Glutamatergic neuron (in vitro differentiated cells): ENCODE measurements around the gene AUTS2. TPM values are rescaled to one million over a fixed set of nuclear protein-coding genes. Genes with fewer than 3 reads are reported as not detected.

Source experiments
- DNase-seq: peaks from one replicate; pipeline ENCODE4 v3.0.0; 2022
- H3K27ac Mint-ChIP-seq: one replicate; pipeline ENCODE4 v1.8.0; 2020; ENCODE audit warnings: mild to moderate bottlenecking, mixed read lengths, inconsistent platforms; ENCODE audit not compliant: unreplicated experiment
- H3K27me3 Mint-ChIP-seq: one replicate; pipeline ENCODE4 v1.8.0; 2020; ENCODE audit warnings: mild to moderate bottlenecking, moderate library complexity, mixed read lengths, inconsistent platforms; ENCODE audit not compliant: unreplicated experiment
- H3K36me3 Mint-ChIP-seq: one replicate; pipeline ENCODE4 v1.8.0; 2020; ENCODE audit warnings: mild to moderate bottlenecking, mixed read lengths, inconsistent platforms; ENCODE audit not compliant: unreplicated experiment
- H3K4me1 Mint-ChIP-seq: one replicate; pipeline ENCODE4 v1.8.0; 2020; ENCODE audit warnings: mild to moderate bottlenecking, low read depth, mixed read lengths, inconsistent platforms; ENCODE audit not compliant: unreplicated experiment
- H3K4me3 Mint-ChIP-seq: one replicate; pipeline ENCODE4 v1.8.0; 2020; ENCODE audit warnings: mild to moderate bottlenecking, mixed read lengths, inconsistent platforms; ENCODE audit not compliant: unreplicated experiment
- H3K9me3 Mint-ChIP-seq: one replicate; pipeline ENCODE4 v1.8.0; 2020; ENCODE audit warnings: mild to moderate bottlenecking, moderate library complexity, mixed read lengths, inconsistent platforms; ENCODE audit not compliant: unreplicated experiment
- total RNA-seq: library from RNA; stranded (reverse); fragmentation: NEBNext Ultra II Directional; extraction: Animal tissue kit (Norgen Biotek cat#: 25700); gene quantifications from one replicate; pipeline ENCODE4 v1.2.1, GENCODE V29; 2021; ENCODE audit not compliant: unreplicated experiment
- TF ChIP-seq, protein P1 (sequence below): fragments of 200-600 bp; sonication (generic); IDR thresholded peaks from one replicate; pipeline ENCODE4 v1.5.0; 2021; ENCODE audit not compliant: partially characterized antibody, unreplicated experiment

The AUTS2 gene
- total RNA-seq, 1 donor from 2014 or later = 300 TPM

GRCh38 chr7:70635633-70636032, 1037.4 kb downstream of the AUTS2 start:
- peaks cover 8% of the 10 kb centered on the region for H3K36me3 Mint-ChIP-seq
- peaks cover 25% of the 10 kb centered on the region for H3K4me1 Mint-ChIP-seq
- H3K4me3 Mint-ChIP-seq = no peak overlapping the region
- DNase-seq = no peak
- H3K9me3 Mint-ChIP-seq = peaks cover 21% of the 10 kb centered on the region
- TF ChIP-seq, protein P1, sequence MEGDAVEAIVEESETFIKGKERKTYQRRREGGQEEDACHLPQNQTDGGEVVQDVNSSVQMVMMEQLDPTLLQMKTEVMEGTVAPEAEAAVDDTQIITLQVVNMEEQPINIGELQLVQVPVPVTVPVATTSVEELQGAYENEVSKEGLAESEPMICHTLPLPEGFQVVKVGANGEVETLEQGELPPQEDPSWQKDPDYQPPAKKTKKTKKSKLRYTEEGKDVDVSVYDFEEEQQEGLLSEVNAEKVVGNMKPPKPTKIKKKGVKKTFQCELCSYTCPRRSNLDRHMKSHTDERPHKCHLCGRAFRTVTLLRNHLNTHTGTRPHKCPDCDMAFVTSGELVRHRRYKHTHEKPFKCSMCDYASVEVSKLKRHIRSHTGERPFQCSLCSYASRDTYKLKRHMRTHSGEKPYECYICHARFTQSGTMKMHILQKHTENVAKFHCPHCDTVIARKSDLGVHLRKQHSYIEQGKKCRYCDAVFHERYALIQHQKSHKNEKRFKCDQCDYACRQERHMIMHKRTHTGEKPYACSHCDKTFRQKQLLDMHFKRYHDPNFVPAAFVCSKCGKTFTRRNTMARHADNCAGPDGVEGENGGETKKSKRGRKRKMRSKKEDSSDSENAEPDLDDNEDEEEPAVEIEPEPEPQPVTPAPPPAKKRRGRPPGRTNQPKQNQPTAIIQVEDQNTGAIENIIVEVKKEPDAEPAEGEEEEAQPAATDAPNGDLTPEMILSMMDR = no peak
- H3K27me3 Mint-ChIP-seq = peaks cover 10% of the 10 kb centered on the region
- H3K27ac Mint-ChIP-seq = no peak overlapping the region

GRCh38 chr7:70636169-70636568, 1037.9 kb downstream of the AUTS2 start:
- Mint-ChIP-seq H3K36me3 (peaks cover 8% of the 10 kb centered on the region), H3K4me3 (no peak overlapping the region), H3K4me1 (peaks cover 23% of the 10 kb centered on the region), H3K27me3 (peaks cover 10% of the 10 kb centered on the region), H3K9me3 (peaks cover 22% of the 10 kb centered on the region), H3K27ac (no peak overlapping the region)
- no peak for DNase-seq
- TF ChIP-seq, protein P1 = no peak

- H3K36me3 Mint-ChIP-seq = peaks cover 8% of the 10 kb centered on the region
- no peak for DNase-seq
These were observed 1039.5 kb downstream of the AUTS2 start for GRCh38 chr7:70637726-70638125.

DNA sequence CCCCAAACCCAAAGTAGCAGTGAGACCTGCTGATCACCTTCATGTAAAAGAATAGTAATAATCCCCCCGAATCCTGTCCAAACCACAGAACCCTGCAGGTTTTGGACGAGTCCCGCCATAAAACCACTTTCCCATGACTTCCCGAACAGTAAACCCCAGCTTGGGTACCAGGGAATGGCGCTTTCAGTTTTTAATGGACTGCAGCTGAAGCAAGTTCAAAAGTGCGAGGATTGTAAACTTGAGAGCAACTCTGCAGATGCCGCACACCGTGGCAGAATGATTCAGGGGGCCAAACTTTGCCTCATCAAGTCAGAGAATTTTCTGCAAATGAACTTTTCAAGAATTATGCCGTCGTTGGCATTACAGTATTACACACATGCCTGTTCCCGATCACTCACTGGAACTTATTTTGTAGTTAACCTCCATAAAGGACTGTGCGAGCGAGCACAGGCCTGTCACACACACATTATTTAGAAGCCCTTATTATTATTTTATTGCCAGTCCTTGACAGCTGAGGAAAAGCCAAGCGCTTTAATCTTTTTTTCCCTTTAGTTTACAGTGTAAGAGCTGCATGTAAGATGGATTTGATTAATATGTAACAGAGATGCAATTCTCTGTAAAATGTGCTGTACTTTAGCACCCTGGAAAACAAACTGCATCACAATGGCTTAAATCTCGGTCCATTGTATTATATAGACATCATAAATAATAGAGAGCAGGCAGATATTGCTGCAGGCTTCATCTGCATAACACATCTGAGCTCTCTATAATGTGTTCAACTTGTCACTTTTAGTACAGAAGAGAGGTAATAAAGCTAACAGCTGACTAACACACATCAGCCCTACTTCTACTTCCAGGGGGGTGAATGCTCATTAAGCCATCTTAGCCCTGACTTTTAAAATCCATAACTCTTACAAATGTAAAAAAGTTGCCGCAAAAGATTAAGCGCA, 1040.2 kb downstream of the AUTS2 start:
- no peak overlapping the region for H3K4me3 Mint-ChIP-seq
- peaks cover 4% of the 10 kb centered on the region for H3K27me3 Mint-ChIP-seq
- TF ChIP-seq, protein P1 = no peak
- H3K9me3 Mint-ChIP-seq = peaks cover 11% of the 10 kb centered on the region
- no peak for DNase-seq
- peaks cover 8% of the 10 kb centered on the region for H3K36me3 Mint-ChIP-seq
- no peak overlapping the region for H3K27ac Mint-ChIP-seq
- peaks cover 10% of the 10 kb centered on the region for H3K4me1 Mint-ChIP-seq

More at GRCh38 chr7:70637726-70638125, 1039.5 kb downstream of the AUTS2 start:
- Mint-ChIP-seq H3K4me3 (no peak overlapping the region), H3K27ac (no peak overlapping the region), H3K9me3 (peaks cover 12% of the 10 kb centered on the region), H3K4me1 (peaks cover 11% of the 10 kb centered on the region), H3K27me3 (peaks cover 4% of the 10 kb centered on the region)
- TF ChIP-seq, protein P1 = no peak

DNA sequence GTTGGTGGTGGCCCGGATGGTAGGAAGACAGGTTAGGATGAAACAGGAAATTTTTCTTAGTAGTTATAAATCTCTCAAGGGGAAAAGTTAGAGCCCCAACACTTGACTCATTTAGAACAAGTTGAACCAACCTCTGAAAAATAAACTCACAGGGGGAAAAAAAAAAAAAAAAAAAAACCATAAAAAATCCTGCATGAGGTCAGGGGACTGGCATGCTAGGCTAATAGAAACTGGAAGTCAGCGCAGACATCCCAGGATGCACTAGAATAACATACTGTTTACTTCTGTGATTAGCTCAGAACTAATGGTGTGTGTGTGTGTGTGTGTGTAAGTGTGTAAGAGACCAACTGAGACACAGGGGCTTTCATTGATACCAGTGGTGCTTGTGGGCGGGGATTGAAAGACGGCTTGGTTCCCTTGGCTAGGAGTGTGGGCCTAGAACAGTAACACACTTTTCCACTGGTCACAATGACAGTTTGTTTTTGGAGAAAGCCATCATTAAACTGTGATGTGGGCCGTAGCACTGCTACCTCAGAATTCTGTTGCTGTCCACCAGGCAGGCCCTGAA, 1042.1 kb downstream of the AUTS2 start:
- H3K27ac Mint-ChIP-seq = no peak overlapping the region
- peaks cover 6% of the 10 kb centered on the region for H3K4me1 Mint-ChIP-seq
- TF ChIP-seq, protein P1 = no peak

More for the DNA sequence above, 1042.1 kb downstream of the AUTS2 start:
- Mint-ChIP-seq H3K4me3 (no peak overlapping the region), H3K36me3 (no peaks in the 10 kb centered on the region), H3K27me3 (peaks cover 4% of the 10 kb centered on the region), H3K9me3 (peaks cover 11% of the 10 kb centered on the region)
- no peak for DNase-seq
